IMR-90 (cell line): Measurements from ENCODE around the gene TIGD1. TPM values are rescaled to one million over a fixed set of nuclear protein-coding genes. Genes with fewer than 3 reads are reported as not detected.

ENCODE experiments used
- ATAC-seq: fragments of 200-7000 bp; cut with Tn5 transposase; 2 replicates; pipeline ENCODE4 v1.9.1; 2020; ENCODE audit warnings: low read depth, mild to moderate bottlenecking, moderate library complexity
- BruUV-seq: library from RNA; stranded (reverse); fragments of 400-500 nt; replicated peaks from 2 replicates; lab custom pipeline; 2021; lab: Mats Ljungman, UMichigan
- CTCF ChIA-PET: fragments of 300-600 bp; formaldehyde crosslinking; extraction: SDS; loops from one replicate; lab custom pipeline; 2021; ENCODE audit warnings: antibody characterized with exemption; lab: Yijun Ruan, JAX
- POLR2A ChIA-PET: fragments of 300-600 bp; sonication (Branson Sonifier 250); formaldehyde crosslinking; loops from one replicate; lab custom pipeline; 2022; ENCODE audit warnings: antibody characterized with exemption; ENCODE audit not compliant: unreplicated experiment; lab: Charles Lee
- DNase-seq: peaks from one replicate; pipeline ENCODE4 v3.0.0; 2013
- H2AFZ ChIP-seq: replicated peaks from 2 replicates; pipeline ENCODE3; 2013; ENCODE audit warnings: low read length, mild to moderate bottlenecking; ENCODE audit not compliant: poor library complexity
- H2AK5ac ChIP-seq: 2 replicates; pipeline ENCODE4 v1.6.1; 2013; ENCODE audit warnings: low read depth, low read length, inconsistent platforms
- H2AK9ac ChIP-seq: replicated peaks from 2 replicates; pipeline ENCODE3; 2013; ENCODE audit warnings: mild to moderate bottlenecking, low read depth, low read length, moderate library complexity; ENCODE audit not compliant: poor library complexity
- H2BK120ac ChIP-seq: 2 replicates; pipeline ENCODE4 v1.6.1; 2013; ENCODE audit warnings: low read depth, low read length, inconsistent platforms
- H2BK15ac ChIP-seq: 3 replicates; pipeline ENCODE4 v1.6.1; 2013; ENCODE audit warnings: low read depth, low read length, inconsistent platforms
- H2BK20ac ChIP-seq: 2 replicates; pipeline ENCODE4 v1.6.1; 2013; ENCODE audit warnings: low read depth, mild to moderate bottlenecking, inconsistent platforms, low read length, moderate library complexity
- H2BK5ac ChIP-seq: 2 replicates; pipeline ENCODE4 v1.6.1; 2013; ENCODE audit warnings: mild to moderate bottlenecking, low read depth, low read length, inconsistent platforms; ENCODE audit not compliant: poor library complexity, severe bottlenecking
- H3K14ac ChIP-seq: replicated peaks from 2 replicates; pipeline ENCODE4 v1.6.1; 2013; ENCODE audit warnings: low read depth, low read length, inconsistent platforms
- H3K18ac ChIP-seq: 2 replicates; pipeline ENCODE4 v1.6.1; 2013; ENCODE audit warnings: low read depth, low read length, control low read depth
- H3K23ac ChIP-seq: 2 replicates; pipeline ENCODE4 v1.6.1; 2013; ENCODE audit warnings: low read depth, low read length, inconsistent platforms
- H3K27ac ChIP-seq: 2 replicates; pipeline ENCODE4 v1.5.1; 2013; ENCODE audit warnings: mild to moderate bottlenecking, control low read depth, low read length; ENCODE audit not compliant: insufficient read depth
- H3K27me3 ChIP-seq: 2 replicates; pipeline ENCODE4 v1.6.1; 2013; ENCODE audit warnings: low read length; ENCODE audit not compliant: control insufficient read depth, insufficient read depth
- H3K36me3 ChIP-seq: 2 replicates; pipeline ENCODE4 v1.6.1; 2013; ENCODE audit warnings: low read length, mixed read lengths; ENCODE audit not compliant: control insufficient read depth, insufficient read depth
- H3K4ac ChIP-seq: 2 replicates; pipeline ENCODE4 v1.6.1; 2013; ENCODE audit warnings: low read depth, low read length, inconsistent platforms
- H3K4me1 ChIP-seq: 2 replicates; pipeline ENCODE4 v1.6.1; 2013; ENCODE audit warnings: low read length, mixed read lengths; ENCODE audit not compliant: control insufficient read depth, insufficient read depth
- H3K4me2 ChIP-seq: 2 replicates; pipeline ENCODE4 v1.6.1; 2013; ENCODE audit warnings: low read depth, mild to moderate bottlenecking, control low read depth, low read length, moderate library complexity
- H3K4me3 ChIP-seq: 2 replicates; pipeline ENCODE4 v1.5.1; 2013; ENCODE audit warnings: low read depth, mild to moderate bottlenecking, control low read depth, low read length, moderate library complexity; ENCODE audit not compliant: insufficient read depth
- H3K56ac ChIP-seq: 2 replicates; pipeline ENCODE4 v1.6.1; 2013; ENCODE audit warnings: low read length, inconsistent platforms; ENCODE audit not compliant: insufficient read depth; ENCODE audit errors: extremely low read depth
- H3K79me1 ChIP-seq, 2 experiments: 2 replicates each; pipeline ENCODE4 v1.6.1; 2013; ENCODE audit warnings: low read length in 2 of 2, inconsistent platforms in 1 of 2, low read depth in 1 of 2
- H3K9ac ChIP-seq: 2 replicates; pipeline ENCODE4 v1.6.1; 2013; ENCODE audit warnings: low read depth, low read length, control low read depth
- H3K9me1 ChIP-seq: 2 replicates; pipeline ENCODE4 v1.6.1; 2013; ENCODE audit warnings: low read length, inconsistent platforms; ENCODE audit not compliant: insufficient read depth
- H3K9me3 ChIP-seq: 2 replicates; pipeline ENCODE4 v1.6.1; 2013; ENCODE audit warnings: low read length; ENCODE audit not compliant: control insufficient read depth, insufficient read depth
- H4K20me1 ChIP-seq: 2 replicates; pipeline ENCODE4 v1.6.1; 2013; ENCODE audit warnings: low read length, inconsistent platforms; ENCODE audit not compliant: insufficient read depth
- H4K5ac ChIP-seq: 2 replicates; pipeline ENCODE4 v1.6.1; 2013; ENCODE audit warnings: mild to moderate bottlenecking, low read depth, low read length, control low read depth
- H4K8ac ChIP-seq, 2 experiments: 2 replicates each; pipeline ENCODE4 v1.6.1; 2013; ENCODE audit warnings: low read depth in 2 of 2, low read length in 2 of 2, control low read depth in 1 of 2, inconsistent platforms in 1 of 2
- H4K91ac ChIP-seq: 2 replicates; pipeline ENCODE4 v1.6.1; 2013; ENCODE audit warnings: low read depth, low read length, inconsistent platforms; ENCODE audit not compliant: insufficient read depth
- BHLHE40 ChIP-seq: fragments of 150-350 bp; IDR thresholded peaks from 2 replicates; pipeline ENCODE4 v1.6.1; 2016; ENCODE audit warnings: mild to moderate bottlenecking, low read depth, low read length
- CHD1 ChIP-seq: IDR thresholded peaks from 2 replicates; pipeline ENCODE4 v1.6.1; 2012; ENCODE audit warnings: low read depth, low read length, improper control_type of control experiment
- FOS ChIP-seq: fragments of 150-350 bp; IDR thresholded peaks from 2 replicates; pipeline ENCODE4 v1.6.1; 2016; ENCODE audit warnings: low read depth, low read length
- MAFK ChIP-seq: IDR thresholded peaks from 2 replicates; pipeline ENCODE4 v1.6.1; 2012; ENCODE audit warnings: low read depth, low read length, improper control_type of control experiment
- MAZ ChIP-seq: IDR thresholded peaks from 2 replicates; pipeline ENCODE4 v1.6.1; 2012; ENCODE audit warnings: low read depth, mild to moderate bottlenecking, low read length, improper control_type of control experiment, moderate library complexity, borderline replicate concordance
- NFE2L2 ChIP-seq: fragments of 150-350 bp; IDR thresholded peaks from 2 replicates; pipeline ENCODE4 v1.6.1; 2016; ENCODE audit warnings: low read depth, mild to moderate bottlenecking, low read length
- POLR2A ChIP-seq: IDR thresholded peaks from 2 replicates; pipeline ENCODE4 v1.6.1; 2012; ENCODE audit warnings: mild to moderate bottlenecking, low read depth, low read length
- RAD21 ChIP-seq: IDR thresholded peaks from 2 replicates; pipeline ENCODE4 v1.6.1; 2012; ENCODE audit warnings: low read length, improper control_type of control experiment
- RCOR1 ChIP-seq: IDR thresholded peaks from 2 replicates; pipeline ENCODE4 v1.6.1; 2012; ENCODE audit warnings: mild to moderate bottlenecking, low read length, improper control_type of control experiment; ENCODE audit not compliant: insufficient replicate concordance
- SMC3 ChIP-seq: fragments of 150-350 bp; IDR thresholded peaks from 2 replicates; pipeline ENCODE4 v1.6.1; 2016; ENCODE audit warnings: low read depth, mild to moderate bottlenecking, antibody characterized with exemption, low read length, moderate library complexity
- WGBS, 2 experiments: methylation state at CpG; one replicate each; pipeline versions ENCODE4 v1.1.5 to v1.1.7; 2013; ENCODE audit warnings: missing lambda C conversion rate in 2 of 2; ENCODE audit not compliant: insufficient read length in 1 of 2; ENCODE audit errors: extremely low coverage in 2 of 2; 5-methylcytosine and 5-hydroxymethylcytosine counted together
- dilution Hi-C: fragments of 300-500 bp; cut with HindIII; formaldehyde crosslinking; loops from one replicate; pipeline ENCODE4 v1.14.3; 2018; ENCODE audit warnings: low sequenced_read_pairs; ENCODE audit not compliant: unreplicated experiment
- in situ Hi-C: fragments of 300-500 bp; cut with MboI; formaldehyde crosslinking; loops from 3 replicates; pipeline ENCODE4 v1.14.3; 2019; ENCODE audit warnings: low sequenced_read_pairs, inconsistent platforms, mixed read lengths
- intact Hi-C: fragments of 100-400 bp; cut with micrococcal nuclease; formaldehyde crosslinking; loops from 2 replicates; pipeline ENCODE4 v1.10.0; 2022
- polyA plus RNA-seq, 3 experiments: library from polyadenylated mRNA; depleted of rRNA; stranded (reverse); fragments of >200 nt; gene quantifications; 2 replicates each; pipeline ENCODE4 v1.2.3, GENCODE V29; 2012; ENCODE audit warnings: low replicate concordance in 1 of 3
- total RNA-seq: library from RNA; depleted of rRNA; stranded (reverse); fragments of >200 nt; gene quantifications from 2 replicates; pipeline ENCODE4 v1.2.3, GENCODE V29; 2012
- TF ChIP-seq, protein P1 (sequence below): fragments of 150-350 bp; IDR thresholded peaks from 2 replicates; pipeline ENCODE4 v1.6.1; 2017; ENCODE audit warnings: mild to moderate bottlenecking, antibody characterized with exemption, low read length, low read depth
- TF ChIP-seq, protein P2 (sequence below): fragments of 150-350 bp; IDR thresholded peaks from 2 replicates; pipeline ENCODE4 v1.6.1; 2016; ENCODE audit warnings: low read depth, mild to moderate bottlenecking, low read length, moderate library complexity, borderline replicate concordance

The TIGD1 gene
- total and polyA plus RNA-seq, 2 of the 4 experiments (the other 2 are of a cell fraction): 2.7 to 2.9 TPM

DNA sequence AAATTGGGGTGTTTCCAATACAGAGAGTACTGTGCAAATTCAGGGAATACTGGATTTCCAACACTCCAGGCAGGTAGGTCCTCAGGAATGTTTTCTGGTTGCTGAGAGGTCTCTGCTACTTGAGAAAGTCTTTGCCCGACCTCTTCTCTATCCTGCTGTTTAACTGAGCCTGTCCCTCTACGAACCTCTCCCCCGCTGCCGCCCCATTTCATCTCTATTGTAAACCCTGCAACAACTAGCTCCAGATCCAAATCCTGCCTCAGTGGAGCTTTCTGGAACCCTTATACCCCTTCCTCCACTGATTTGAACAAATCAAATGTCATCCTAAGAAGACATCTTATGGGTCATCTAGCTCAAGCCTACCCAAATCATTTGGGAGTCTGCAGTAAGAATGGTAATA is 1.4 kb upstream of the TIGD1 start:
- H3K56ac ChIP-seq: no peak overlapping the region
- H3K4me1 ChIP-seq: no peaks in the 10 kb centered on the region
- no peak overlapping the region for H2BK20ac ChIP-seq
- peaks cover 7% of the 10 kb centered on the region for H3K36me3 ChIP-seq
- H3K27ac ChIP-seq: no peak overlapping the region
- H3K9me1 ChIP-seq: peaks cover 16% of the 10 kb centered on the region
- DNase-seq (no peak), ATAC-seq (no peak)
- no peak for TF ChIP-seq NFE2L2
- TF ChIP-seq FOS: no peak
- TF ChIP-seq, protein P1, sequence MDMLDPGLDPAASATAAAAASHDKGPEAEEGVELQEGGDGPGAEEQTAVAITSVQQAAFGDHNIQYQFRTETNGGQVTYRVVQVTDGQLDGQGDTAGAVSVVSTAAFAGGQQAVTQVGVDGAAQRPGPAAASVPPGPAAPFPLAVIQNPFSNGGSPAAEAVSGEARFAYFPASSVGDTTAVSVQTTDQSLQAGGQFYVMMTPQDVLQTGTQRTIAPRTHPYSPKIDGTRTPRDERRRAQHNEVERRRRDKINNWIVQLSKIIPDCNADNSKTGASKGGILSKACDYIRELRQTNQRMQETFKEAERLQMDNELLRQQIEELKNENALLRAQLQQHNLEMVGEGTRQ: no peak
- no peak for TF ChIP-seq RAD21
- no peak for TF ChIP-seq CHD1
- TF ChIP-seq SMC3: no peak
- no peak for TF ChIP-seq RCOR1
- no peak for TF ChIP-seq MAFK
- no peak for TF ChIP-seq MAZ
- TF ChIP-seq POLR2A: no peak
- TF ChIP-seq, protein P2, sequence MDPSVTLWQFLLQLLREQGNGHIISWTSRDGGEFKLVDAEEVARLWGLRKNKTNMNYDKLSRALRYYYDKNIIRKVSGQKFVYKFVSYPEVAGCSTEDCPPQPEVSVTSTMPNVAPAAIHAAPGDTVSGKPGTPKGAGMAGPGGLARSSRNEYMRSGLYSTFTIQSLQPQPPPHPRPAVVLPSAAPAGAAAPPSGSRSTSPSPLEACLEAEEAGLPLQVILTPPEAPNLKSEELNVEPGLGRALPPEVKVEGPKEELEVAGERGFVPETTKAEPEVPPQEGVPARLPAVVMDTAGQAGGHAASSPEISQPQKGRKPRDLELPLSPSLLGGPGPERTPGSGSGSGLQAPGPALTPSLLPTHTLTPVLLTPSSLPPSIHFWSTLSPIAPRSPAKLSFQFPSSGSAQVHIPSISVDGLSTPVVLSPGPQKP: no peak
- no peak for TF ChIP-seq BHLHE40
- H2AFZ ChIP-seq: no peak overlapping the region
- no peak overlapping the region for H2AK9ac ChIP-seq
- dilution Hi-C loops (no loop called here), intact Hi-C loops (no loop called here), in situ Hi-C loops (no loop called here)
- H2AK5ac ChIP-seq: no peak overlapping the region; the same call in 1 of the 2 replicates
- H3K9me3 ChIP-seq: no peaks in the 10 kb centered on the region
- CTCF ChIA-PET: interaction anchor here (0.6 kb wide), 1 partner anchor 776 kb away, joined by 3 read pairs; no protein-coding TSS in a partner anchor
- H3K4me3 ChIP-seq: peak overlapping the region; percentile 71; the same call in 1 of the 2 replicates
- H2BK5ac ChIP-seq: no peak overlapping the region
- no peak overlapping the region for H2BK120ac ChIP-seq
- peak overlapping the region; percentile 8 to 97; a peak in 2 of 4 replicates for H4K8ac ChIP-seq
- peak overlapping the region; percentile 70; the same call in 1 of the 2 replicates for H3K9ac ChIP-seq
- no peak overlapping the region for H3K4ac ChIP-seq
- peaks cover 28 to 76% of the 10 kb centered on the region in 2 experiments for H3K79me1 ChIP-seq
- H3K18ac ChIP-seq: no peak overlapping the region
- H3K23ac ChIP-seq: peak overlapping the region; percentile 99; the same call in 1 of the 2 replicates
- POLR2A ChIA-PET: no interaction called here
- 100% methylated on average over 3 of the region's 4 CpGs; no CpG with 5 or more reads in 1 of the 2 experiments for WGBS, 2 experiments
- no peak overlapping the region for H4K5ac ChIP-seq
- no peak overlapping the region for H2BK15ac ChIP-seq
- peak overlapping the region; percentile 100; the same call in 1 of the 2 replicates for H3K14ac ChIP-seq
- no peaks in the 10 kb centered on the region for H3K27me3 ChIP-seq
- peaks cover 41% of the 10 kb centered on the region for H4K20me1 ChIP-seq
- no TSS peak for BruUV-seq
- 0 out of 2 replicates have a peak overlapping the region, but pooled peaks have one; percentile 88 for H4K91ac ChIP-seq
- peak overlapping the region; percentile 84 for H3K4me2 ChIP-seq
